Large intestine (tissue), 3 donors: ENCODE measurements around the gene CEP72. TPM values are rescaled to one million over a fixed set of nuclear protein-coding genes. Genes with fewer than 3 reads are reported as not detected.

Experiments
- DNase-seq, 2 donors: peaks; one replicate each; pipeline versions ENCODE4 v3.0.0 to v3.0.0-alpha.2; 2013
- H3K27ac ChIP-seq: one replicate; pipeline ENCODE4 v1.5.1; 2013; ENCODE audit warnings: low read length
- H3K27me3 ChIP-seq: 2 replicates; pipeline ENCODE4 v1.6.1; 2013; ENCODE audit warnings: low read length; ENCODE audit not compliant: control insufficient read depth, insufficient read depth
- H3K36me3 ChIP-seq: 2 replicates; pipeline ENCODE4 v1.6.1; 2013; ENCODE audit warnings: low read length; ENCODE audit not compliant: control insufficient read depth, insufficient read depth
- H3K4me1 ChIP-seq: one replicate; pipeline ENCODE4 v1.6.1; 2013; ENCODE audit warnings: low read length; ENCODE audit not compliant: control insufficient read depth, insufficient read depth
- H3K4me3 ChIP-seq: one replicate; pipeline ENCODE4 v1.5.1; 2013; ENCODE audit warnings: low read length
- H3K9me3 ChIP-seq: one replicate; pipeline ENCODE4 v1.6.1; 2013; ENCODE audit warnings: mild to moderate bottlenecking, low read depth, low read length, moderate library complexity; ENCODE audit not compliant: control insufficient read depth
- WGBS: methylation state at CpG from one replicate; pipeline ENCODE4 v1.1.5; 2013; ENCODE audit warnings: low lambda C conversion rate; ENCODE audit not compliant: insufficient coverage; 5-methylcytosine and 5-hydroxymethylcytosine counted together
- polyA plus RNA-seq: library from polyadenylated mRNA; unstranded; fragments of 120-200 nt; gene quantifications from one replicate; pipeline ENCODE4 v1.2.1, GENCODE V29; 2013

CEP72 gene
- polyA plus RNA-seq, 1 donor: 8.5 TPM

- H3K4me3 ChIP-seq: no peak overlapping the region
- peaks cover 36% of the 10 kb centered on the region for H3K9me3 ChIP-seq
- DNase-seq: no peak
- no peaks in the 10 kb centered on the region for H3K27me3 ChIP-seq
- no peaks in the 10 kb centered on the region for H3K4me1 ChIP-seq
- no peak overlapping the region for H3K27ac ChIP-seq
- peaks cover 62% of the 10 kb centered on the region for H3K36me3 ChIP-seq
- WGBS: no CpG with 5 or more reads among the region's 8 CpGs
These were observed 53.4 kb downstream of the CEP72 start for GRCh38 chr5:665541-665955.

- H3K9me3 ChIP-seq: peaks cover 34% of the 10 kb centered on the region
- peaks cover 57% of the 10 kb centered on the region for H3K36me3 ChIP-seq
- no peak overlapping the region for H3K27ac ChIP-seq
- DNase-seq: no peak
- H3K4me3 ChIP-seq: no peak overlapping the region
- peaks cover under 1% of the 10 kb centered on the region for H3K4me1 ChIP-seq
- no peaks in the 10 kb centered on the region for H3K27me3 ChIP-seq
- no CpG with 5 or more reads among the region's 40 CpGs for WGBS
These were observed 54.0 kb downstream of the CEP72 start for GRCh38 chr5:665956-666711.

DNA sequence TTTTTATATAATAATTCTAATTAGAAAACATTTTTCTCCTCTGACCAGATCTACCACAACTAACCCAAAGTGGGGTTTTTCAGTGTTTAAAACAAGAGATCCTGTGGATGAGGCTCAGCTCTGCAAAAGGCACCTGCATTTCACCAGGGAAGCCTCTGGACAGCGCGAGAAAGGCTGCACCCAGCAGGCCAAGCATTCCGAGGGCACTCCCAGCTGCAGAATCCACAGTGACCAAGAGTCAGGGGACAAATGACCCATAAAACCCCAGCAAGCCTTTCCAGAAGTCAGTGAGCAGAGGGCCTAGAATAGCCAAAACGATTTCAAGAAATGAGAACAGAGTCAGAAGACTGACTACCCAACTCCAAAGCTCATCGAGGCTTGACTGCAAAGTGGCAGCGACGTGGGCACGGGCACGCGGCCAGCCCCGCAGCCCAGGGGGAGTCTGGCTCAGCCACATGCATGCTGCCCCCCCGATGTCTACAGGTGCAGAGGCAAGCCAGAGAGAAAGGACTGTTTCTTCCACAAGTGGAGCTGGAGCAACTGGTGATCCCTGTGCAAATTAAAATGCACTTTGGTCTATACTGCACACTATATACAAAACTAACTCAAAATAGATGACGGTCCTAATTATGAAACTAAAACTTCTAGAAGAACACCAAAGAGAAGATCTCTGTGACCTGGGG is 54.8 kb downstream of the CEP72 start:
- Histone ChIP-seq H3K27ac (no peak overlapping the region), H3K36me3 (peaks cover 49% of the 10 kb centered on the region), H3K27me3 (no peaks in the 10 kb centered on the region), H3K4me1 (peaks cover 9% of the 10 kb centered on the region), H3K9me3 (peaks cover 28% of the 10 kb centered on the region), H3K4me3 (no peak overlapping the region)
- WGBS: 83% methylated on average over 1 of the region's 13 CpGs
- no peak for DNase-seq

- no CpG with 5 or more reads among the region's 44 CpGs for WGBS
- H3K9me3 ChIP-seq: peaks cover 14% of the 10 kb centered on the region
- H3K36me3 ChIP-seq: peaks cover 37% of the 10 kb centered on the region
- H3K27ac ChIP-seq: no peak overlapping the region
- DNase-seq: no peak
- no peaks in the 10 kb centered on the region for H3K27me3 ChIP-seq
- peaks cover 23% of the 10 kb centered on the region for H3K4me1 ChIP-seq
- H3K4me3 ChIP-seq: no peak overlapping the region
These were observed 56.3 kb downstream of the CEP72 start for GRCh38 chr5:668283-668995.

DNA sequence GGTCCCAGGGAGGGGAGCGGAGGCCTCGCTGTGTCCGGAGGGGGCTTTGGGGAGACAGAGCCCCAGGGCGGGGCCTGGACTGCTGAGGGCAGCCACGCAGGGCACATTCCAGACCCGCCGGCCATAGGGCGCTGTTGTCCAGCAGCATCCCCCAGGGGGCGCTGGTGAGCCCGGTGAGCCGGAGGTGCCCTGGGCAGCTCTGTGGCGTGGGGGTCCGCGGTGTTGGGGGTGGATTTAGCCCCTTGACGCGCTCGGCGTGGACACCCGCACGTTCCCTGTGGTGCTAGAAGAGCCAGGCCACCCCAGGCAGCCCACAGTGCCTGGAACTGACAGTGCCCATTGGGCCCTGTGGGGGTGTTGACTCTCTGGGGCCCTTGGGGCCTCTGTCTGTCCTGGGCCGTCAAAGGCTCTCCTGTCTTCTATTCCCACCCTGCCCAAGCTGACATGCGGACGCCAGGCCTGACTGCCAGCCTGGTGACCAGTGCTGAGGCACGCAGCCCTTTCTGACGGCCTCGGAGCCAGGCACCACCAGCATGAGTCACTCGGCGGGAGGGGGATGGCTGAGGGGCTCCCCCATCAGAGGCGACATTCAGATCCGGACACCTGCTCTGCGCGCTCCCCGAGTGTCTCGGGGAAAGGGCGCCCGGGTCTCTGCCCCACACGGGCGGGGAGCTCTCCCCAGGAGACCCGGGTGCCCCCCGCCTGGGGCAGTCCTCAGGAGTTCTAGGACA is 57.1 kb downstream of the CEP72 start:
- Histone ChIP-seq H3K27ac (no peak overlapping the region), H3K36me3 (peaks cover 29% of the 10 kb centered on the region), H3K27me3 (no peaks in the 10 kb centered on the region), H3K4me3 (no peak overlapping the region), H3K4me1 (peaks cover 30% of the 10 kb centered on the region), H3K9me3 (peaks cover 11% of the 10 kb centered on the region)
- peak; percentile 26 to 31 for DNase-seq
- no CpG with 5 or more reads among the region's 40 CpGs for WGBS

- no peak for DNase-seq
- Histone ChIP-seq H3K9me3 (peaks cover 8% of the 10 kb centered on the region), H3K27me3 (no peaks in the 10 kb centered on the region), H3K27ac (no peak overlapping the region), H3K4me1 (peaks cover 30% of the 10 kb centered on the region), H3K36me3 (peaks cover 23% of the 10 kb centered on the region), H3K4me3 (no peak overlapping the region)
- no CpG with 5 or more reads among the region's 22 CpGs for WGBS
These were observed 57.8 kb downstream of the CEP72 start for GRCh38 chr5:669842-670395.

DNA sequence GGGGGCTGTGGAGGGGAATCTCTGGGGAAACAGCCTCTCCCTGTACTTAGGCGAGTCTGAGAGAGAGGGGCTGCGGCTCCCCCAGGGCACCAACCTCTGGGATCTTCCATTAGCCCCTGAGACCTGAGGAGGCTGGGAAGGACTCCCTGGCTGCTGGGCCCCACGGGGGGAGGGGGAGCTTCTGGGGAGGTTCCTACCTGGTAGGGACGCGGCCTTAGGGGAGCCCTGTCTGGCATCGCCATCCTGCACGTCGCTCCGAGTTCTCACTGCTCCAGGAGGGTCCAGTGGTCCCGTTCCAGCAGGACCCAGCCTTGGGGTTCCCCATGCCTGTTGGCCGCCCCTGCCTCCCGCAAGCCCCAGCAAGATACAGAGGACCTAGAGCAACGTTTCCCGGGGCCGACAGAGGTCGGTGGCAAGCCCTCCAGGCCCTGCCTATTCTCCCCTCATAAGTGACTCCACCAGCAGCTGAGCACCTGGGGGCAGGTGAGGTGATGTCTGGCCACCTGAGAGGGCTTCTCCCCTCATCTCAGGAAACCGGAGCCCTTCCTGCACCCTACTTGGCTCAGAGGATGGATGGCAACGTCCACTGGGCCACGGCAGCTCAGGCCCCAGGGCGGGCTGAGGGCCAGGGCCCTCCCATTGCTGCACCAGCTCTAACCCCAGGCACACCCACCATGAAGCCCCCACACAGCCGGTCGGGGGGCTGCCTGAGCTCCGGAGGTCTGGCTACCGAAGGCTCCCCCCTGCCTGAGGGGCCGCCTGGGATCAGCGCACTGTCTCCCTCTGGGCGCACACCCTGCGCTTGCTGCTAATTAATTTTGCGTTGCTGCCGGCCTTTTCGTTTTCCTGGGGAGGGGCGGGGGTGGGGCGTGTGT is 58.5 kb downstream of the CEP72 start:
- Histone ChIP-seq H3K27ac (no peak overlapping the region), H3K36me3 (peaks cover 19% of the 10 kb centered on the region), H3K4me3 (no peak overlapping the region), H3K9me3 (peaks cover 8% of the 10 kb centered on the region), H3K27me3 (no peaks in the 10 kb centered on the region), H3K4me1 (peaks cover 30% of the 10 kb centered on the region)
- WGBS: no CpG with 5 or more reads among the region's 33 CpGs
- DNase-seq: no peak

GRCh38 chr5:671459-672328 is 59.6 kb downstream of the CEP72 start:
- H3K4me3 ChIP-seq: no peak overlapping the region
- peaks cover 12% of the 10 kb centered on the region for H3K36me3 ChIP-seq
- H3K4me1 ChIP-seq: peaks cover 30% of the 10 kb centered on the region
- H3K27me3 ChIP-seq: no peaks in the 10 kb centered on the region
- peak; percentile 70 to 76 for DNase-seq
- no peak overlapping the region for H3K27ac ChIP-seq
- peaks cover 1% of the 10 kb centered on the region for H3K9me3 ChIP-seq
- WGBS: no CpG with 5 or more reads among the region's 27 CpGs
